CD14-positive monocyte (primary cell): ENCODE results near the gene ART4. TPM values are rescaled to one million over a fixed set of nuclear protein-coding genes. Genes with fewer than 3 reads are reported as not detected.

Experiments used
- DNase-seq, 3 donors: peaks; one replicate each; pipeline ENCODE4 v3.0.0-alpha.2; 2011 to 2022
- H2AFZ ChIP-seq: 2 replicates; pipeline ENCODE4 v1.6.0; 2012; ENCODE audit warnings: mild to moderate bottlenecking, low read depth, low read length, inconsistent platforms; ENCODE audit not compliant: insufficient read depth, poor library complexity, severe bottlenecking
- H3K27ac ChIP-seq, 2 donors: 1 replicate in 1 of 2; 2 replicates in 1 of 2; pipeline ENCODE4 v1.5.1; 2012 to 2013; ENCODE audit warnings: low read length in 2 of 2, control low read depth in 1 of 2, inconsistent platforms in 1 of 2, low read depth in 1 of 2, mild to moderate bottlenecking in 1 of 2
- H3K27me3 ChIP-seq, 2 donors: one replicate each; pipeline versions ENCODE4 v1.6.0 to v1.6.1; 2011 to 2013; ENCODE audit warnings: low read length in 2 of 2; ENCODE audit not compliant: control insufficient read depth in 2 of 2, insufficient read depth in 2 of 2
- H3K36me3 ChIP-seq, 2 donors: replicated peaks in 1 of 2; 1 replicate in 1 of 2; 2 replicates in 1 of 2; pipeline versions ENCODE4 v1.5.1 to v1.6.1; 2012 to 2013; ENCODE audit warnings: low read length in 2 of 2, control low read depth in 1 of 2, inconsistent platforms in 1 of 2, mild to moderate bottlenecking in 1 of 2; ENCODE audit not compliant: insufficient read depth in 2 of 2, control insufficient read depth in 1 of 2
- H3K4me1 ChIP-seq, 2 donors: 1 replicate in 1 of 2; 2 replicates in 1 of 2; pipeline versions ENCODE4 v1.5.1 to v1.6.1; 2012 to 2013; ENCODE audit warnings: low read length in 2 of 2, control low read depth in 1 of 2, inconsistent platforms in 1 of 2, mild to moderate bottlenecking in 1 of 2, moderate library complexity in 1 of 2; ENCODE audit not compliant: insufficient read depth in 2 of 2, control insufficient read depth in 1 of 2
- H3K4me2 ChIP-seq: replicated peaks from 2 replicates; pipeline ENCODE3; 2012; ENCODE audit warnings: low read length, moderate library complexity, mild to moderate bottlenecking; ENCODE audit not compliant: poor library complexity, severe bottlenecking; ENCODE audit errors: extremely low read depth
- H3K4me3 ChIP-seq, 3 experiments: fragments of 200-600 bp in 1 of 3; sonication (generic) in 1 of 3; replicated peaks in 1 of 3; 1 replicate in 2 of 3; 2 replicates in 1 of 3; pipeline ENCODE4 v1.5.1; 2011 to 2013; ENCODE audit warnings: low read length in 3 of 3, mild to moderate bottlenecking in 3 of 3, control low read depth in 2 of 3, low read depth in 2 of 3, inconsistent platforms in 1 of 3, moderate library complexity in 1 of 3
- H3K79me2 ChIP-seq: 2 replicates; pipeline ENCODE4 v1.6.0; 2012; ENCODE audit warnings: mild to moderate bottlenecking, control low read depth, inconsistent platforms, low read length, moderate library complexity; ENCODE audit not compliant: insufficient read depth
- H3K9ac ChIP-seq: 2 replicates; pipeline ENCODE4 v1.6.0; 2017; ENCODE audit warnings: low read length, mild to moderate bottlenecking; ENCODE audit not compliant: insufficient read depth, poor library complexity, severe bottlenecking
- H3K9me3 ChIP-seq, 2 donors: replicated peaks in 1 of 2; 1 replicate in 1 of 2; 2 replicates in 1 of 2; pipeline versions ENCODE4 v1.5.1 to v1.6.1; 2012 to 2013; ENCODE audit warnings: low read length in 2 of 2, control low read depth in 1 of 2; ENCODE audit not compliant: control insufficient read depth in 1 of 2, insufficient read depth in 1 of 2
- H4K20me1 ChIP-seq: 2 replicates; pipeline ENCODE4 v1.6.0; 2012; ENCODE audit warnings: mild to moderate bottlenecking, low read length, control low read depth, moderate library complexity; ENCODE audit not compliant: insufficient read depth
- H3K27ac Mint-ChIP-seq, 7 donors: one replicate each; pipeline ENCODE4 v1.8.0; 2020; ENCODE audit warnings: mild to moderate bottlenecking in 7 of 7, mixed read lengths in 7 of 7, moderate library complexity in 6 of 7, inconsistent platforms in 2 of 7
- H3K27me3 Mint-ChIP-seq, 3 donors: one replicate each; pipeline ENCODE4 v1.8.0; 2021 to 2022; ENCODE audit warnings: low read depth in 3 of 3, mild to moderate bottlenecking in 3 of 3, mixed read lengths in 3 of 3, moderate library complexity in 3 of 3, inconsistent platforms in 1 of 3
- H3K36me3 Mint-ChIP-seq, 2 donors: one replicate each; pipeline ENCODE4 v1.8.0; 2020; ENCODE audit warnings: mixed read lengths in 2 of 2, inconsistent platforms in 1 of 2, mild to moderate bottlenecking in 1 of 2
- H3K4me1 Mint-ChIP-seq: one replicate; pipeline ENCODE4 v1.8.0; 2020; ENCODE audit warnings: mild to moderate bottlenecking, mixed read lengths
- H3K4me3 Mint-ChIP-seq, 2 donors: one replicate each; pipeline ENCODE4 v1.8.0; 2020; ENCODE audit warnings: mild to moderate bottlenecking in 2 of 2, mixed read lengths in 2 of 2, moderate library complexity in 1 of 2
- H3K9me3 Mint-ChIP-seq, 7 donors: one replicate each; pipeline ENCODE4 v1.8.0; 2020 to 2022; ENCODE audit warnings: mixed read lengths in 7 of 7, mild to moderate bottlenecking in 6 of 7, moderate library complexity in 6 of 7, inconsistent platforms in 2 of 7
- WGBS: methylation state at CpG from one replicate; pipeline ENCODE4 v1.1.5; 2013; ENCODE audit warnings: missing lambda C conversion rate; ENCODE audit not compliant: insufficient coverage; 5-methylcytosine and 5-hydroxymethylcytosine counted together
- intact Hi-C, 2 donors: fragments of 100-400 bp; cut with micrococcal nuclease; formaldehyde crosslinking; loops; one replicate each; pipeline versions ENCODE4 v1.15.0 to v1.15.1; 2023
- polyA plus RNA-seq, 3 donors: library from polyadenylated mRNA; depleted of rRNA in 1 of 3; unstranded in 2 of 3; stranded (reverse) in 1 of 3; fragments of 300-500 nt in 2 of 3; fragments of >200 nt in 1 of 3; fragmentation: Illumina TruSeq in 2 of 3; gene quantifications; 1 replicate in 2 of 3; 2 replicates in 1 of 3; pipeline ENCODE4 v1.2.3, GENCODE V29; 2012 to 2021
- TF ChIP-seq, protein P1 (sequence below): fragments of 200-600 bp; IDR thresholded peaks from one replicate; pipeline ENCODE4 v1.8.0; 2022; ENCODE audit warnings: antibody characterized with exemption, mild to moderate bottlenecking

ART4 gene
- polyA plus RNA-seq, 3 donors, result not detected

DNA sequence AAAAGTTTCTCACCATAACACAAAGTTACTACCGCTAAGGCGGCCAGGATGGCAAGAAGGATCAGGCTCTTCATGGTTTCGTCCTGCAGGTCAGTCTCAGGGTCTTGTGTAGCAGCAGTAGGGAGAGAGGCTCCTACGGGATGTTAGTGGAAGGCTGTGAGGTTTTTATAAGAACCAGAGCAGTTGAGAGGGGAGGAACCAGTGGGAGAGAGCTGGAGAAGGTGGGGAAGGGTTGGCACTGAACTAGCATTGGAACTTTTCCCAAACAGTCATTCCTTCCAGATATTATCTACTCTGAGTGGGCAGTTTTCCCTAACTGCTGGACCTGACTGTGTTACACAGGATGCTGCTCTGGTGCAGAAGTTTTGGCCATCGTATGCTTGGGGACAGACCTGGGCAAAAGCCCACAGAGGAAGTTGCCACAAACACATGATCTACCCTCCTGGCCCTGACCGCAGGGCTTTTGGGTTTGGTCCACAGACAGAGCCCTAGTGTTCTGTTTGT is 42.4 kb upstream of the ART4 start, which contains the start of gene MGP:
TSS of gene MGP (minus strand) at position 137 of the 504 bp plus-strand sequence. CDS start at position 74, 63 bp downstream.
- H3K4me1 Mint-ChIP-seq, result peaks cover 26% of the 10 kb centered on the region
- peaks cover 0 to 4% (median 0%) of the 10 kb centered on the region in 7 donors for H3K9me3 Mint-ChIP-seq
- Histone ChIP-seq H3K9me3 (no peaks in the 10 kb centered on the region), H3K27ac (no peak within 1 kb of the TSS), H3K9ac (no peak within 1 kb of the TSS), H3K36me3 (no peaks in the 10 kb centered on the region), H3K79me2 (no peaks in the 10 kb centered on the region), H4K20me1 (no peaks in the 10 kb centered on the region), H3K4me1 (peaks cover 20 to 23% of the 10 kb centered on the region in 2 donors), H3K4me2 (peak within 1 kb of the TSS; percentile 61), H2AFZ (peak within 1 kb of the TSS; percentile 74), H3K27me3 (peaks cover 10 to 23% of the 10 kb centered on the region in 2 donors), H3K4me3 (peak within 1 kb of the TSS in 1 of 3 experiments; percentile 51)
- H3K4me3 Mint-ChIP-seq, result peak within 1 kb of the TSS; percentile 59 to 83
- peaks cover 16 to 26% (median 24%) of the 10 kb centered on the region in 3 donors for H3K27me3 Mint-ChIP-seq
- WGBS, result 40% methylated on average over 1 of the region's 6 CpGs
- no peaks in the 10 kb centered on the region for H3K36me3 Mint-ChIP-seq
- TF ChIP-seq, protein P1, sequence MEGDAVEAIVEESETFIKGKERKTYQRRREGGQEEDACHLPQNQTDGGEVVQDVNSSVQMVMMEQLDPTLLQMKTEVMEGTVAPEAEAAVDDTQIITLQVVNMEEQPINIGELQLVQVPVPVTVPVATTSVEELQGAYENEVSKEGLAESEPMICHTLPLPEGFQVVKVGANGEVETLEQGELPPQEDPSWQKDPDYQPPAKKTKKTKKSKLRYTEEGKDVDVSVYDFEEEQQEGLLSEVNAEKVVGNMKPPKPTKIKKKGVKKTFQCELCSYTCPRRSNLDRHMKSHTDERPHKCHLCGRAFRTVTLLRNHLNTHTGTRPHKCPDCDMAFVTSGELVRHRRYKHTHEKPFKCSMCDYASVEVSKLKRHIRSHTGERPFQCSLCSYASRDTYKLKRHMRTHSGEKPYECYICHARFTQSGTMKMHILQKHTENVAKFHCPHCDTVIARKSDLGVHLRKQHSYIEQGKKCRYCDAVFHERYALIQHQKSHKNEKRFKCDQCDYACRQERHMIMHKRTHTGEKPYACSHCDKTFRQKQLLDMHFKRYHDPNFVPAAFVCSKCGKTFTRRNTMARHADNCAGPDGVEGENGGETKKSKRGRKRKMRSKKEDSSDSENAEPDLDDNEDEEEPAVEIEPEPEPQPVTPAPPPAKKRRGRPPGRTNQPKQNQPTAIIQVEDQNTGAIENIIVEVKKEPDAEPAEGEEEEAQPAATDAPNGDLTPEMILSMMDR, result no peak
- DNase-seq, result peak; percentile 9 to 17 (median 12)
- intact Hi-C loops, result no loop called here
- H3K27ac Mint-ChIP-seq, result peak within 1 kb of the TSS in 5 of 7 donors; percentile 64 to 87 (median 77)

DNA sequence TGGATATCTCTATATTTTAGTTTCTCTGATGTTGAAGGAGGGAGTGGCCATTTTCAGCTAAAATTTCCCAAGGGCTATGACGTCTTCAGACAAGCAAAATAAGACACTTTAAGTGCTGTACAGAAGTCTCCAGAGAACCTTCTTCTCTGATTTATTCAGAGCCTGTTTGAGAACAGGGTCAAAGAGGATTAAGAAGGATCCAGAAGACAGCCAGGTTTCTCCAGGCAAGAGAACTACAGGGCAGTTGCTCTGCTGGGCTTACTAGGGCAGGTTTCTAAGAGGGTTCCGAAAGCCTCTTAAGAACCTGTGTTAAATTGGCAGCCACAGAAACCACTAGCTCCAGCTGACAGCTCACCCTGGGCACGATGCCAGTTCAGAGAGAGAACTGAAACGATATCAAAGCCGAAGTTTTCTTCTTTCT is 41.1 kb upstream of the ART4 start:
- H3K4me3 ChIP-seq, result peak overlapping the region in 2 of 3 experiments; percentile 38 to 51
- H3K9me3 ChIP-seq, result no peaks in the 10 kb centered on the region
- no peak overlapping the region for H3K27ac ChIP-seq
- Mint-ChIP-seq H3K9me3 (peaks cover 0 to 7% (median 0%) of the 10 kb centered on the region in 7 donors), H3K27ac (peak overlapping the region; percentile 64 to 87 (median 77)), H3K4me3 (peak overlapping the region; percentile 59 to 83), H3K27me3 (peaks cover 16 to 26% (median 22%) of the 10 kb centered on the region in 3 donors), H3K36me3 (no peaks in the 10 kb centered on the region), H3K4me1 (peaks cover 27% of the 10 kb centered on the region)
- peak overlapping the region; percentile 74 for H2AFZ ChIP-seq
- intact Hi-C loops, result no loop called here
- H3K9ac ChIP-seq, result peak overlapping the region; percentile 15
- H3K36me3 ChIP-seq, result no peaks in the 10 kb centered on the region
- no peaks in the 10 kb centered on the region for H3K79me2 ChIP-seq
- peaks cover 20 to 23% of the 10 kb centered on the region in 2 donors for H3K4me1 ChIP-seq
- TF ChIP-seq, protein P1, result no peak
- peak overlapping the region; percentile 61 for H3K4me2 ChIP-seq
- H4K20me1 ChIP-seq, result no peaks in the 10 kb centered on the region
- peak; percentile 68 to 75 (median 69) for DNase-seq
- WGBS, result 0% methylated on average over 4 of the region's 5 CpGs
- H3K27me3 ChIP-seq, result peaks cover 10 to 20% of the 10 kb centered on the region in 2 donors
